SK-N-SH treated with all-trans-retinoic acid at 6 μM for 48 hours (cell line): Measurements from ENCODE around the gene C1GALT1.

Experiments used
- ATAC-seq: fragments of 200-7000 bp; cut with Tn5 transposase; 3 replicates; pipeline ENCODE4 v1.9.1; 2020; ENCODE audit warnings: mild to moderate bottlenecking, moderate library complexity
- BACH2 ChIP-seq: fragments of 250-450 bp; sonication (Bioruptor Pico); IDR thresholded peaks from 2 replicates; pipeline ENCODE4 v1.9.0; 2021; ENCODE audit warnings: mild to moderate bottlenecking, borderline replicate concordance
- CREB5 ChIP-seq: fragments of 250-450 bp; sonication (Bioruptor Pico); IDR thresholded peaks from 2 replicates; pipeline ENCODE4 v1.5.1; 2020; ENCODE audit warnings: low read depth, mild to moderate bottlenecking, moderate library complexity
- CSDC2 ChIP-seq: fragments of 250-450 bp; sonication (Bioruptor Pico); IDR thresholded peaks from 2 replicates; pipeline ENCODE4 v1.5.0; 2020; ENCODE audit warnings: mild to moderate bottlenecking, moderate library complexity
- CSRNP3 ChIP-seq: fragments of 250-450 bp; sonication (Bioruptor Pico); IDR thresholded peaks from 2 replicates; pipeline ENCODE4 v1.5.1; 2021; ENCODE audit warnings: mild to moderate bottlenecking, moderate library complexity
- ESRRG ChIP-seq: fragments of 250-450 bp; sonication (Bioruptor Pico); IDR thresholded peaks from 2 replicates; pipeline ENCODE4 v1.6.1; 2021; ENCODE audit warnings: mild to moderate bottlenecking
- GLIS3 ChIP-seq: fragments of 250-450 bp; sonication (Bioruptor Pico); IDR thresholded peaks from 2 replicates; pipeline ENCODE4 v1.5.0; 2020; ENCODE audit warnings: mild to moderate bottlenecking, moderate library complexity
- ISL1 ChIP-seq: fragments of 250-450 bp; sonication (Bioruptor Pico); IDR thresholded peaks from 2 replicates; pipeline ENCODE4 v2.1.2; 2022; ENCODE audit warnings: mild to moderate bottlenecking, moderate library complexity
- OSR1 ChIP-seq: fragments of 250-450 bp; sonication (Bioruptor Pico); IDR thresholded peaks from 2 replicates; pipeline ENCODE4 v1.8.0; 2022; ENCODE audit warnings: moderate library complexity, mild to moderate bottlenecking, inconsistent platforms
- PATZ1 ChIP-seq: fragments of 250-450 bp; sonication (Bioruptor Pico); IDR thresholded peaks from 2 replicates; pipeline ENCODE4 v1.8.0; 2020; ENCODE audit warnings: mild to moderate bottlenecking, moderate library complexity, borderline replicate concordance
- POU6F1 ChIP-seq: fragments of 250-450 bp; sonication (Bioruptor Pico); IDR thresholded peaks from 2 replicates; pipeline ENCODE4 v1.8.0; 2021; ENCODE audit warnings: low read depth, mild to moderate bottlenecking, moderate library complexity, borderline replicate concordance
- PPARA ChIP-seq: fragments of 250-450 bp; sonication (Bioruptor Pico); IDR thresholded peaks from 2 replicates; pipeline ENCODE4 v1.5.0; 2020; ENCODE audit warnings: mild to moderate bottlenecking, borderline replicate concordance
- RARB ChIP-seq: fragments of 250-450 bp; sonication (Bioruptor Pico); IDR thresholded peaks from 2 replicates; pipeline ENCODE4 v1.8.0; 2021; ENCODE audit warnings: mild to moderate bottlenecking, moderate library complexity
- SNAI2 ChIP-seq: fragments of 250-450 bp; sonication (Bioruptor Pico); IDR thresholded peaks from 2 replicates; pipeline ENCODE4 v1.5.0; 2020; ENCODE audit warnings: mild to moderate bottlenecking, moderate library complexity
- TCF4 ChIP-seq: fragments of 250-450 bp; sonication (Bioruptor Pico); IDR thresholded peaks from 2 replicates; pipeline ENCODE4 v1.8.0; 2021; ENCODE audit warnings: mild to moderate bottlenecking, moderate library complexity, borderline replicate concordance
- TOX ChIP-seq: fragments of 250-450 bp; sonication (Bioruptor Pico); IDR thresholded peaks from 2 replicates; pipeline ENCODE4 v1.8.0; 2021; ENCODE audit warnings: mild to moderate bottlenecking, moderate library complexity, borderline replicate concordance
- TSHZ2 ChIP-seq: fragments of 250-450 bp; sonication (Bioruptor Pico); IDR thresholded peaks from 2 replicates; pipeline ENCODE4 v1.5.0; 2020; ENCODE audit warnings: mild to moderate bottlenecking, moderate library complexity
- ZC3H10 ChIP-seq: fragments of 250-450 bp; sonication (Bioruptor Pico); IDR thresholded peaks from 2 replicates; pipeline ENCODE4 v1.5.1; 2021; ENCODE audit warnings: mild to moderate bottlenecking, moderate library complexity
- ZFP3 ChIP-seq: fragments of 250-450 bp; sonication (Bioruptor Pico); IDR thresholded peaks from 2 replicates; pipeline ENCODE4 v1.5.0; 2020; ENCODE audit warnings: mild to moderate bottlenecking, moderate library complexity
- ZFP30 ChIP-seq: fragments of 450-650 bp; formaldehyde crosslinking; IDR thresholded peaks from 2 replicates; pipeline ENCODE4 v1.5.0; 2022; ENCODE audit warnings: mild to moderate bottlenecking, moderate library complexity
- ZNF565 ChIP-seq: fragments of 450-650 bp; formaldehyde crosslinking; conservative IDR thresholded peaks from 2 replicates; pipeline ENCODE4 v1.5.0; 2020; ENCODE audit warnings: low read depth, mild to moderate bottlenecking, moderate library complexity
- ZNF70 ChIP-seq: fragments of 450-650 bp; formaldehyde crosslinking; IDR thresholded peaks from 2 replicates; pipeline ENCODE4 v1.5.0; 2020; ENCODE audit warnings: mild to moderate bottlenecking, moderate library complexity
- ZNF8 ChIP-seq: fragments of 450-650 bp; formaldehyde crosslinking; IDR thresholded peaks from 2 replicates; pipeline ENCODE4 v1.5.0; 2020; ENCODE audit warnings: mild to moderate bottlenecking, moderate library complexity

C1GALT1 gene

GRCh38 chr7:7212612-7213011, 30.3 kb downstream of the C1GALT1 start:
- TF ChIP-seq CSRNP3 (CRISPR knock-in tag) (no peak), ZNF70 (no peak), ESRRG (CRISPR knock-in tag) (no peak), ISL1 (CRISPR knock-in tag) (no peak), PATZ1 (no peak), OSR1 (CRISPR knock-in tag) (no peak), ZFP3 (CRISPR knock-in tag) (no peak), TOX (CRISPR knock-in tag) (no peak), CSDC2 (CRISPR knock-in tag) (no peak), GLIS3 (CRISPR knock-in tag) (no peak), ZFP30 (CRISPR knock-in tag) (no peak), CREB5 (CRISPR knock-in tag) (no peak), ZC3H10 (no peak), ZNF565 (CRISPR knock-in tag) (no peak), TCF4 (no peak), POU6F1 (CRISPR knock-in tag) (no peak), ZNF8 (CRISPR knock-in tag) (no peak), SNAI2 (CRISPR knock-in tag) (no peak), RARB (CRISPR knock-in tag) (no peak)
- TF ChIP-seq, all 23 proteins: peak for 0
- no peak for ATAC-seq

GRCh38 chr7:7214398-7215347, 32.3 kb downstream of the C1GALT1 start:
- TF ChIP-seq GLIS3 (CRISPR knock-in tag) (no peak), OSR1 (CRISPR knock-in tag) (no peak), POU6F1 (CRISPR knock-in tag) (no peak), TSHZ2 (CRISPR knock-in tag) (no peak), CREB5 (CRISPR knock-in tag) (no peak), ZC3H10 (no peak), ZNF8 (CRISPR knock-in tag) (no peak), ESRRG (CRISPR knock-in tag) (no peak), PPARA (CRISPR knock-in tag) (no peak), CSRNP3 (CRISPR knock-in tag) (no peak), BACH2 (no peak), ISL1 (CRISPR knock-in tag) (no peak), ZNF70 (no peak), SNAI2 (CRISPR knock-in tag) (no peak)
- no peak for ATAC-seq
